Activated CD8-positive, alpha-beta memory T cell treated with anti-CD3 and anti-CD28 coated beads for 36 hours (primary cell): Measurements from ENCODE around the gene NUP214. TPM values are rescaled to one million over a fixed set of nuclear protein-coding genes. Genes with fewer than 3 reads are reported as not detected.
"Not testable (repeated sequence)": the region's sequence is repeated elsewhere in the genome, so short reads cannot be mapped to it uniquely, and the experiment has no call there.

Experiments
- CTCF ChIA-PET: fragments of 350-600 bp; sonication (Branson Sonifier 250); formaldehyde crosslinking; loops from one replicate; lab custom pipeline; 2021; ENCODE audit warnings: antibody characterized with exemption; lab: Charles Lee
- POLR2A ChIA-PET: fragments of 350-600 bp; sonication (Branson Sonifier 250); formaldehyde crosslinking; loops from one replicate; lab custom pipeline; 2021; ENCODE audit warnings: antibody characterized with exemption; lab: Charles Lee
- total RNA-seq, 2 experiments: library from RNA; stranded (reverse); gene quantifications; one replicate each; pipeline ENCODE4 v1.2.3, GENCODE V29; 2021

NUP214 gene
- total RNA-seq, 2 experiments from 2014 or later, result 59.0 to 68.4 TPM

DNA sequence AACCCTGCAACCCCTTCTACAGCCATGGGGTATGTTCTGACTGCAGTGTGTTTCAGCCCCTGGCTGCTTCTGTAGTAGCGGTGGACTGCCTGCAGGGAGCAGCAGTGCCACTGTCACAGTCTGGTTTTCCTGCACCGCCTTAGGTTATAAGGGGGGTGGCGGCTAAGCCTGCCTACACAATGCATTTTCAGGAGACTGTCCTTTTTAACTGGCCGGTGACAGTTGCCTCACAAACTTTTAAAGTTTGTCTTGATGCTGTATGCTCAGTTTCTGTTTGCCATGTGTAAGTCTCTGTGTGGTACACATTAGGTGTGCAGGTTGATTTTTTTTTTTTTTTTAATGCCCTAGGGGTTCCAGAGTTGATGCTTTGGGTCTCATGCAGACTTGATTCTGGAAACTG, 53.0 kb downstream of the NUP214 start:
- ChIA-PET POLR2A (no interaction called here), CTCF (interaction anchor here (0.7 to 7.6 kb wide), 9 partner anchors 37 to 1628 kb away, joined by 3 to 75 read pairs (median 3); no protein-coding TSS in a partner anchor)

DNA sequence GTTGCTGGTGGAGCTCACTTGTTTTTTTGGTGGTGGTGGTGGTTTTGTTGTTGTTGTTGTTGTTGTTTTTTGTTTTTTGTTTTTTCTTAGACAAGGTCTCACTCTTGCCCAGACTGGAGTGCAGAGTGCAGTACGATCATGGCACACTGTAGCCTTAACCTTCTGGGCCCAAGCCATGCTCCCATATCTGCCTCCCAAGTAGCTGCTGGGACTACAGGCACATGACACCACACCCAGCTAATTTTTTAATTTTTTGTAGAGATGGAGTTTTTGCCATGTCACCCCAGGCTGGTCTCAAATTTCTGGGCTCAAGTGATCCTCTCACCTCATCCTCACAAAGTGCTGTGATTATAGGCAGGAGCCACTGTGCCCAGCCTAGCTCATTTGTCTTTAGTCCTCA, 53.5 kb downstream of the NUP214 start:
- ChIA-PET CTCF (interaction anchor here (0.7 to 7.6 kb wide), 8 partner anchors 54 to 1628 kb away, joined by 3 to 75 read pairs (median 4); no protein-coding TSS in a partner anchor), POLR2A (no interaction called here)

DNA sequence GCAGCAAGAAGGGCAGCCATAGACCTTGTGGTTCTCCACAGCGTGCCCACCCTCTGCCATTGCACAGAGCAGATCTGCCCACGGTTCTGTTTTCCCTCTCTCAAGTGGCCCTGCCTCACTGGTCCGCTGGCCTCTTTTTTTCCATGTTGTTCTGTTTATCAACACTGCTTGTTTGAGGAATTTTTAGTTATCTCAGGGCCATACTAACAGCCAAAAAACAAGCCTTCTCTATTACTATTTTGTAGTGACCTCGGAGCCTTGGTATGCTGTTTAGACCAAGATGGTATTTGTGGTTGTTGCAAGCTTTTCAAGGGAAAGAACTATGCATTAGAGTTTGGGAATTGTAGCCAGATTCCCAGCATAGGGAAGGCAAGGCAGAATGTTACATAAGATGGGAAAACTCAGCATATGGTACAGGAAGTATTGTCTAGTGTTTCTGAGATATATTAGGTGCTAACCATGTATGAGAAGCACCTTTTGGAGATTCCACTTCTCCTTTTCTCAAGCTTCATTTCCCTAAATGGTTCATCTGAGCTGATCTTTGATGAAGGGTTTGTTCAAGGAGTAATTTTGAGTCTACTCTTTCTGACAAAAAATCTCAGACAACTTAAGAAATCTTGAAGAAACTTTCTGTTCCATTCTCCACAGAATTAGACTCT, 54.3 kb downstream of the NUP214 start:
- ChIA-PET POLR2A (no interaction called here), CTCF (interaction anchor here (0.8 to 7.6 kb wide), 4 partner anchors 12 to 156 kb away, joined by 3 to 75 read pairs (median 4); no protein-coding TSS in a partner anchor)

DNA sequence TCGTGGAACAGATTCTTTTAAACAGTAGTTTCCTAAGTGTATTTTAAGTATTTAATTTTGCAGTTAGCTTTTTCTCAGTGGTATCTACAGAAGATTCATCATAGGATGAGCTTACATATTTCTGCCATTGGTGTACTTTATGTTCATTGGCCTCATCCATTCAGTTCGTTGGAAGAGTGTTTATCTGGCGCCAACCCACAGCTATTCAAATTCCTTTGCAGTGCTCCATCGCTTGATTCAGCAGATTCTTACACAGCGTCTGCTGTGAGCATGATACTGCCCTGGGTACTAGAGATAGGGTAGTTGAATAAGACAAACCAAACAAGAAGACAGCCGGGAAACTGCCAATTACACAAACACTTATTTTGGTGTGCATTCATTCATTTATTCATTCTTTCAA, 55.1 kb downstream of the NUP214 start:
- ChIA-PET CTCF (interaction anchor here (0.8 to 7.6 kb wide), 3 partner anchors 13 to 155 kb away, joined by 3 to 75 read pairs (median 4); no protein-coding TSS in a partner anchor), POLR2A (no interaction called here)

DNA sequence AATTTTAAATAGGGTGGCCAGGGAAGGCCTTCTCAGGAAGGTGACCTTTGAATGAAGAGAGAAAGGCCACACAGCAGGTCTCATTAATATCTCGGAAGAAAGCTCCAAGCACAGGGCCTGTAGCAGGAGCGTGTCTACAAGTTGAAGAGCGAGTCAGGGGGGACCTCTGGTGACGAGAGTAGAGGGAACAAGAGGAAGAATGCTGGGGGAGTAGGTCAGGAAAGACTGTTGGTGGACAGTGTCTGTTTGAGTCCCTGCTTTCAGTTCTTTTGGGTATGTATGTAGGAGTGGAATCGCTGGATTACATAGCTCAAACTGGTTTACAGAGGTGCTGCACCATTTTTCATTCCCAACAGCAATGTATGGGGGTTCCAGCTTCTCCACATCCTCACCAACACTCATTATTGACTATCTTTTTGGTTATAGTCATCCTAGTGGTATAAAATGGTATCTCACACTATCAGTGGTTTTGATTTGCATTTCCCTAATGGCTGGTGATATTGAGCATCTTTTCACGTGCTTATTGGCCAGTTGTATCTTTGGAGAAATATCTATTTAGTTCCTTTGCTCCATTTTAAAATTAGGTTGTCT, 55.8 kb downstream of the NUP214 start:
- ChIA-PET CTCF (interaction anchor here (7.6 kb wide), 1 partner anchor 155 kb away, joined by 75 read pairs; no protein-coding TSS in a partner anchor), POLR2A (no interaction called here)

GRCh38 chr9:131185924-131186323, 60.5 kb downstream of the NUP214 start:
- CTCF ChIA-PET, result interaction anchor here (0.6 to 1.8 kb wide), 3 partner anchors 71 to 173 kb away, joined by 3 to 6 read pairs (median 3); no protein-coding TSS in a partner anchor
- POLR2A ChIA-PET, result no interaction called here

DNA sequence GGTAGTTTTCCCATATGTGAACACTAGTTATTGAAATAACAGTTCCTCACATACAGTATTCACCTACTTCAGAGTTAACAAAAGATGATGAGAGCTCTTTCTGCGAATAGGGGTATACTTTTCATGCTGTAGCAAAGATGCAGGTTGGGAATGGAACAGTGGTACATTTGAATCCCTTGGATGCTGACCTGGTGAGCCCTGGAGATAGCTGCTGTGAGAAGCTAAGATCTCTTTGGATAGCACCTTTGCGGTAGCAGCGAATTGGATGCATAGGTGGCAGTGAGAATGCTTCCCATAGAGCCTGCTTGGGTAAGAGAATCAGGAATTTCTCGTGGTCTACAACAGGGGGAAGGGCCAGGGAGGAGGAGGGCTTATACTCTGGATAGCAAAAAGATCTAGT, 61.2 kb downstream of the NUP214 start:
- POLR2A ChIA-PET, result no interaction called here
- CTCF ChIA-PET, result interaction anchor here (0.6 to 1.8 kb wide), 2 partner anchors 70 to 150 kb away, joined by 3 to 6 read pairs; no protein-coding TSS in a partner anchor

GRCh38 chr9:131187957-131188356, 62.6 kb downstream of the NUP214 start:
- ChIA-PET CTCF (interaction anchor here (0.6 to 1.0 kb wide), 2 partner anchors 137 to 148 kb away, joined by 3 to 4 read pairs; no protein-coding TSS in a partner anchor), POLR2A (no interaction called here)

DNA sequence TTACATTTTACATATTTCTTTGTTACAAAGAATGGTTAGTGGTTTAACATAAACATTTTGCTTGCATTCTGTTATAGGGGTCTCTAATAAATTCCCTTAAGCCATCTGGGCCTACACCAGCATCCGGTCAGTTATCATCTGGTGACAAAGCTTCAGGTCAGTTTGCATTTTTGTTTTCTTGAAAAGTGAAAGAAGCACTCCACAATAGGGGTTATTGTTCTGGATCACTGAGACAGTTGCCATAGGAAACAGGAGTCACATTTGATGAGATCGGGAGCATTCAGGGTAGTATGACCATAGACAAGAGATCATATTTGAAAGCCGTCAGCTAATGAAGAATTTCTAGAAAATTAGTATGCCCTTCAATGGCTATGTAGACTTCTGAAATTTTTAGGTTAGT, 63.6 kb downstream of the NUP214 start:
- ChIA-PET POLR2A (no interaction called here), CTCF (interaction anchor here (1.0 kb wide), 1 partner anchor 147 kb away, joined by 4 read pairs; no protein-coding TSS in a partner anchor)

DNA sequence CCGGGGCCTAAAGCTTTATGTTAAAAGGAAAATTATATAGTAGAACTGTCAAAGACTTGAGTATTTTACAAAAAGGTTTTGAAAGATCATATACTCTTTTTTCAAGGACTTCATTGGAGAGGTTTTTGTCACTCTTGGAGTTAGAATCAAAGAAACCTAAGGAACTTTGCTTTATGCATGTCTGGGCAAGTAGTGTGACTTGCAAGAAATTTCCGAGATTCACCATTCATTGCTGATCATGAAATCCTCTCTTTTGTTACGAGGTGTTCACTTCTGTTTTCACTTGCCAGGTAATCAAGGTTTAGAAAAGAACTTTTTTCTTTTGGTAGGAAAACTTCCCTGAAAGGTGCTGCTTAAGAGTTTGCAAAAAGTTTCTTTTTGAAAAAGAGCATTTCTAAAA, 64.8 kb downstream of the NUP214 start:
- ChIA-PET CTCF (interaction anchor here (0.6 to 1.8 kb wide), 2 partner anchors 146 to 917 kb away, joined by 3 to 4 read pairs; no protein-coding TSS in a partner anchor), POLR2A (no interaction called here)

DNA sequence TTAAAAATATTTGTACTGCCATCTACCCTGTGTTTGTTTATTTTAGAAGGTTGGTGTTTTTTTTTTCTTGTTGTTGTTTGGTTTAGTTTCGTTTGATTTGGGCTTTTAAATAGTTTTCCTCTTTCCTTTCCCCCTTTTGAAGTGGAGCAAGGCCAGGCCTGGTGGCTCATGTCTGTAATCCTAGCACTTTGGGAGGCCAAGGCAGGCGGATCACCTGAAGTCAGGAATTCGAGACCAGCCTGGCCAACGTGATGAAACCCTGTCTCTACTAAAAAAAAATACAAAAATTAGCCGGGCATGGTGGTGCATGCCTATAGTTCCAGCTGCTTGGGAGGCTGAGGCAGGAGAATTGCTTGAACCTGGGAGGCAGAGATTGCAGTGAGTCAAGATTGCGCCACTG, 65.6 kb downstream of the NUP214 start:
- CTCF ChIA-PET, result interaction anchor here (1.8 kb wide), 1 partner anchor 145 kb away, joined by 4 read pairs; no protein-coding TSS in a partner anchor
- POLR2A ChIA-PET, result not testable (repeated sequence)

DNA sequence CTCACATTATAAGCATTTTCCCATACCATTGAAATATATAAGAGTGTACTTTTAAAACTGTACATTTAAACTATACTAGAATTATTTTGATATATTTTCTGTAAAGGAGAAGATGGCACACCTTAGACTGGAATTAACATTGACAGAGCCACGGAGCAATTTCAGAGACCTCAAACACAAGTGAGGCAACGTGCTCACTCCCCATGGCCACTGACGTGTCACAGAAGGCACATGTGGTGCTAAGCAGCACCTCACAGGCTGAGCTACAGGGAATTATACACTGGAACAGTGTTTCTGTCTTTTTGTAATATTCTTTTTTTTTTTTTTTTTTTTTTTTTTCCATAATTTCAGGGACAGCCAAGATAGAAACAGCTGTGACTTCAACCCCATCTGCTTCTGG, 66.5 kb downstream of the NUP214 start:
- ChIA-PET POLR2A (no interaction called here), CTCF (interaction anchor here (0.6 to 1.8 kb wide), 4 partner anchors 18 to 1766 kb away, joined by 3 to 4 read pairs (median 4); no protein-coding TSS in a partner anchor)

- ChIA-PET CTCF (no interaction called here), POLR2A (no interaction called here)
Observed at GRCh38 chr9:131193051-131193450, 67.7 kb downstream of the NUP214 start.

DNA sequence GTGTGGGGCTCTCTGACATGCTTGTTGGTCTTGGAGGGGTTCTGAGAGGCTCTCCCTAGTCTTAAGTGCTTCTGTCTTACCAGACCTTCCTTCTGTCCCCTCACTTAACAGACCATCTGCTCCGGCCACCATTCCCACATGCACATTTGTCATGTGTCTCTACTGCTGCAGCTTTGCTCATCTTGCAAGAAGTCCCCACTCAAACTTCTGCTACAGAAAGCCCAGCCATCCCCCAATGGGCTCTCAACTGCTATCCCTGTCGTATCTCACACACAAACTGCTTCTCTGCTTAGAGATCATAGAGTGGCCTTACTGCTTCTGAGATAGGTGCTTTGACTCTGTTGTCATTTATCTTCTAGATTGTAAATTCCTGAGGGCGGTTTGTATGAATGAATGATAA, 69.4 kb downstream of the NUP214 start:
- ChIA-PET CTCF (no interaction called here), POLR2A (no interaction called here)

DNA sequence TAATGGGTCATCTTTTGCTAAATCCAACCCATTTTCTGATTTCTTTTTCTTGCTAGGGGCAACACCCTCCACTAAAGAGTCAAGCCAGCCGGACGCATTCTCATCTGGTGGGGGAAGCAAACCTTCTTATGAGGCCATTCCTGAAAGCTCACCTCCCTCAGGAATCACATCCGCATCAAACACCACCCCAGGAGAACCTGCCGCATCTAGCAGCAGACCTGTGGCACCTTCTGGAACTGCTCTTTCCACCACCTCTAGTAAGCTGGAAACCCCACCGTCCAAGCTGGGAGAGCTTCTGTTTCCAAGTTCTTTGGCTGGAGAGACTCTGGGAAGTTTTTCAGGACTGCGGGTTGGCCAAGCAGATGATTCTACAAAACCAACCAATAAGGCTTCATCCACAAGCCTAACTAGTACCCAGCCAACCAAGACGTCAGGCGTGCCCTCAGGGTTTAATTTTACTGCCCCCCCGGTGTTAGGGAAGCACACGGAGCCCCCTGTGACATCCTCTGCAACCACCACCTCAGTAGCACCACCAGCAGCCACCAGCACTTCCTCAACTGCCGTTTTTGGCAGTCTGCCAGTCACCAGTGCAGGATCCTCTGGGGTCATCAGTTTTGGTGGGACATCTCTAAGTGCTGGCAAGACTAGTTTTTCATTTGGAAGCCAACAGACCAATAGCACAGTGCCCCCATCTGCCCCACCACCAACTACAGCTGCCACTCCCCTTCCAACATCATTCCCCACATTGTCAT, 72.0 kb downstream of the NUP214 start:
- POLR2A ChIA-PET, result interaction anchor here (0.6 kb wide), 1 partner anchor 20 kb away, joined by 3 read pairs; no protein-coding TSS in a partner anchor
- CTCF ChIA-PET, result no interaction called here

- POLR2A ChIA-PET, result no interaction called here
- CTCF ChIA-PET, result interaction anchor here (1.1 kb wide), 1 partner anchor 138 kb away, joined by 3 read pairs; no protein-coding TSS in a partner anchor
Observed at GRCh38 chr9:131198041-131198715, 72.8 kb downstream of the NUP214 start.

DNA sequence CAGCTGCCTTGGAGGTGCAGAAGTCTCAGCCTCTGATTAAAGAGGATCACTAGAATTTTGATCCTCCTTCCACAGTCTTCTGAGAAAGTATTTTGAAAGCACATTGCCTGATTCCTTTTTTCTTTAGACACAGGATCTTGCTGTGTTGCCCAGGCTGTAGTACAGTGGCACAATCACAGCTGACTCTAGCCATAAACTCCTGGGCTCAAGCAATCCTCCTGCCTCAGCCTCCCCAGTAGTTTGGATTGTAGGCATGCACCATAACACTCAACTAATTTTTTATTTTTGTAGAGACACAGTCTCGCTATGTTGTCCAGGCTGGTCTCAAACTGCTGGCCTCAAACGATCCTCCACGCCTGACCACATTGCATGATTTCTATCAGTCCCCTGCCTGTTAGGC, 76.5 kb downstream of the NUP214 start:
- POLR2A ChIA-PET, result no interaction called here
- CTCF ChIA-PET, result interaction anchor here (1.3 kb wide), 1 partner anchor 134 kb away, joined by 4 read pairs; no protein-coding TSS in a partner anchor

DNA sequence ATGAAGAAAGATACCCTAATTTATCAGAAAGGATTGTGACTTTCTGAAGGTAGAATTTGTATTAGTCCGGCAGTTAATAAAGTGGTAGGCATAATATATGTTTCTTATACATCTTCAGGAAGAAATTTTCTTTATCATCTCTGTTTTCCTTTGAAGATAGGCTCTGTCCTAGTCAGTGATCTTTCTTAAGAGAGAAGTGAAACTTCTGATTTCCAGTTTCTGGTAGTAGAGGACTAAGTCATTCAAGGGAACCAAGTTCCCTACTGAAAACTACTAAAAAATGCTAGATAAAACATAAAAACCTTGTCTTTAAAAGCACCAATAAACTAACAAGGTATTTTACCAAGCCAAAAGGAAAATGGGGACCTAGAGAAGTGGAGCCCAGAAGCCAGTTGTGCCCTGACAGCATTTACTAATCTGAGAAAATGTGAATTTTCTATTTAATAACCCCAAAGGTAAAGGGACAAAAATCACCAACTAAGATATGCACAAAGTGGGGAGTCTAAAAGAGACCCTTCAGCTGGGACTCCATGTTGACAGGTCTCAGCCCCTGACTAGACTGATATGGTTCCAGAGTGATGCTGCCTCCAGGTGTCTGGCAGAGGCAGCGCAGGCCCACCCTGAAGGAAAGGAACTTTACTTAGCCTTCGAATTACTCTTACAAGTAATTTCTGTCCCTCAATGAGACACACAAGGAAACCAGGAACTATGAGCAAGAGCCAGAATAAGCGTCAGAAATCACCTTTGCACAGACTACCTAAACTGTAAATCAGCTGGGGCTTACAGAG, 78.2 kb downstream of the NUP214 start:
- ChIA-PET POLR2A (no interaction called here), CTCF (no interaction called here)
